NCI-H128 (cell line): ENCODE results near the gene POLR1C.
"Not testable (repeated sequence)": the region's sequence is repeated elsewhere in the genome, so short reads cannot be mapped to it uniquely, and the experiment has no call there.

ENCODE experiments used
- DNase-seq: peaks from one replicate; lab custom pipeline; 2025; ENCODE audit not compliant: unreplicated experiment; lab: John Stamatoyannopoulos, UW

The POLR1C gene

GRCh38 chr6:43509984-43510826 lies 6.7 kb upstream of the POLR1C start, which contains the start of gene LRRC73:
Gene LRRC73 (minus strand): TSS chr6:43510346. CDS start chr6:43509785, 561 bp downstream.
- peak; percentile 46 for DNase-seq

DNA sequence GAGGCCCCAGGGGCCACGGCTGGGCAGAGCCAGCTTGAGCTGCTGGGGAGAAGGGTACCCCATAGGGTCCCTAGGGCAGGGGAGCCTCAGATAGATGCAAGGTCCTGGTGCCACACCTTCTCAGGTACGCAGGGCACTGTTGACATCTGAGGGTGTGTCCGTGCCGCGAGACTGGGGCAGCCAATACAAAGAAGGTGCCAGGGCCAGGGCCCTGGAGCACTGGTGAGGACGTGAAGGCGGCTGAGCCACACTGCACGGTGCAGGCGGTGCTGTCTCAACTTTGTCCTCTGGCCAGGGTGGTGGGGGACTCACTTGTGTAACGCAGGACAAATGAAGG lies 6.1 kb upstream of the POLR1C start:
- DNase-seq, result no peak

DNA sequence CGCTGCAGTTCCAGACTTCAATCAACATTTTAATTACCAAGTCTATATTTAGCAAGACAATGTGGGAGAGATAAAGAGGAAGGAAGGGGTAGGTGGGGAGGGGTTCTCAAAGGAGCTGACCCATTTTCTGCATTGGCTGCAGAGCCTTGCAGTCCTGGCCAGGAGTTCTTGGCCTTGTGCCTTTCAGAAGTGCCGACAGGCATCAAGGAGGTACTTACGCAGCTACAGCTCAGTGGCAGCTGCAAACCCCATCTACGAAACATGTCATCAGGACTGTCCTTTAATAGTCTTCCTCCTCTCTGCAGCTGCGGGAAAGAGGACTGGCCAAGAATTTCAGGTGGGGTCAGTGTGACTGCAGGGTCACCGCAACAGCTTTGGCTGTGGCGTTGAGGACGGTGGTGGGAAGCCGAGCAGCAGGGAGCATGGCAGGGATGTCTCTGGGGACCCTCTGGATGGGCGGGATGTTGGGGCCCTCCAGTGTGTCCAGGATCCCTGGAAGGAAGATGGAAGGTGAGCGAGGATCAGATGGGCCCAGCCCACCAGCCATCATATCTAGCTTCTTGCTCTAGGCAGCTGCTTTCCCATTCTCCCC lies 5.0 kb upstream of the POLR1C start:
- DNase-seq, result no peak

GRCh38 chr6:43515808-43516207 lies 1.1 kb upstream of the POLR1C start:
- no peak for DNase-seq

DNA sequence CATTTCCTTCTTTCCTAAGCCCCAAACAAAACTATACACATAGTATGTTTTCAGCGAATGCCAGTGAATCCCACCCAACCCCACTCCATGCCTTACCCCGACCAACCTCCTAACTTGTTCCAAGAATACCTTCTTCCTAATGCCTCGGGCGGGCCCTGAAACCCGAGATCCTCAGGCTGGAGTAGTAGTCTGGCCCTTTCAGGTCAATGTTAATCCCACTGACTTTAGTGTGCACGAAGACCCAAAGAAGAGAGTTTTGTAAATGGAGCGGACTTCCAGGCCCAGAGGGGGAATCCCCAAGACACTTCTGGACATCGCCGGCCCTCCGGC lies 557 bp upstream of the POLR1C start:
- no peak for DNase-seq

GRCh38 chr6:43517505-43518357 lies 842 bp downstream of the POLR1C start:
- no peak for DNase-seq

DNA sequence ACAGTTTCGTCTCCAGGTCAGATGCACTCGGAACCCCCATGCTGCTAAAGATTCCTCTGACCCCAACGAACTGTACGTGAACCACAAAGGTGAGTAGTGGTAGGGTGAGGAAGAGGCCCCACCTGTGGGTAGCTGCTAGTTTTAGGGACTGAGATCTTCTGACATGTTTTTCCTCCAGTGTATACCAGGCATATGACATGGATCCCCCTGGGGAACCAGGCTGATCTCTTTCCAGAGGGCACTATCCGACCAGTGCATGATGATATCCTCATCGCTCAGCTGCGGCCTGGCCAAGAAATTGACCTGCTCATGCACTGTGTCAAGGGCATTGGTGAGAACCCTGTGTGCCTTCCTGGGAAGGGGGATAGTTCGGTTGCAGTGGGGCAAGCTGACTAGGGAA lies 3.2 kb downstream of the POLR1C start:
- DNase-seq, result no peak

DNA sequence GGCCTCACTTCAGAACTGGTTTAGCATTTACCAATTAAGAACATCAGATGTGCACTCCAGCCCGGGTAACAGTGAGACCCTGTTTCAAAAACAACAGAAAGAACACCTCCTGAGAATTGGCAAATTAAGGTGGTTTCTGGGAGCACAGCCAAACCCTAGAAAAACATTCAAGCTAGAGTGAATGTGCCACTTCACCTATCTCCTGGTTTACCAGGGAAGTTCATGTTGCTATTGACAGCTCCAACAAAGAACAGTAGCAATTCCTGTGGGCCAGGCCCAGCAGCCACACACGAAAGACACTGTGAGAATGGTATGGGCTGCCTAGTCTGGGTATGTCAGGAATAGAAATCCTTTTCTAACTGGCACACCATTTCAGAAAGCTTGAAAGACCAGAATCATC lies 4.9 kb downstream of the POLR1C start:
- DNase-seq, result no peak

GRCh38 chr6:43522547-43523261 lies 5.8 kb downstream of the POLR1C start:
- no peak for DNase-seq

- no peak for DNase-seq
Measured at GRCh38 chr6:43523284-43523683, 6.4 kb downstream of the POLR1C start.

DNA sequence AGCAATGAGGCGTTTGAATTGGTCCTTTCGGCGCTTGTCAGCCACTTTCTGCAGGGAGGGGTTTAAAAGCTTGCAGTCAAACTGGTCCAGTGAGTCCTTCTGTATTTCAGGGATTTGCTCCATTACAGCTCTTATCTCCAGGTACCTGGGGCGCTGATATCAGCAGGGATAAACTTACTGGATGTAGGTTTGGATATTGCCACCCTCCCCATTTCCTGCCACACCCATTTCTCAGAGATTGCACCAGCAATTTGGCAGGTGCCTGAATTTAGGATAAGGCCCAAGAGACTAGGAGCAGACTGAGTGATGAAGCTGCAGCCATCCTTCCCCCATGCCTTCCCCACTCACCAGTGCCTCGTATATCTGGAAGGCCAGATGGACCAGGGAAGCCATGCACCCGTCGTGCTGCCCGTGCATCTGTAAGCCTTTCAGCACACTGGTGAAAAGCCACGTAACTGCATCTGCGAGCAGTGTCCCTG lies 7.6 kb downstream of the POLR1C start:
- DNase-seq, result no peak

DNA sequence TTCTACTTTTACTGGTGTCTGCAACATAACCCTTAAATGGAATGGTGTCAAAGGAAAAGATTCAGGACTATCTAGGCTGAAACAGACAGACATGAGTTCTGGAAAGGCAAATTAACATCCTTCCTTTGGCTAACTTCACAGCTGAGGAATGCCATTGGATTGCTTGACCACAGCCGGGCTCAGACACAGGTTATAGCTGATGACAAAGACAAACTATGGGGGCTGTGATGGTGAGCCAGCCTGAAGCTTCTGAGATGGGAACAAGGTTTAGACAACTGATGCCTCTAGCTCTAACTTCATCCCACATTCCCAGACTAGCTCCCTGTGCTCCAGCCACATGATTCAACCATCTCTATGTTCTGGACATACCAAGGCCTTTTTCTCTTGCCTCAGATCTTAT lies 15.3 kb downstream of the POLR1C start:
- no peak for DNase-seq

DNA sequence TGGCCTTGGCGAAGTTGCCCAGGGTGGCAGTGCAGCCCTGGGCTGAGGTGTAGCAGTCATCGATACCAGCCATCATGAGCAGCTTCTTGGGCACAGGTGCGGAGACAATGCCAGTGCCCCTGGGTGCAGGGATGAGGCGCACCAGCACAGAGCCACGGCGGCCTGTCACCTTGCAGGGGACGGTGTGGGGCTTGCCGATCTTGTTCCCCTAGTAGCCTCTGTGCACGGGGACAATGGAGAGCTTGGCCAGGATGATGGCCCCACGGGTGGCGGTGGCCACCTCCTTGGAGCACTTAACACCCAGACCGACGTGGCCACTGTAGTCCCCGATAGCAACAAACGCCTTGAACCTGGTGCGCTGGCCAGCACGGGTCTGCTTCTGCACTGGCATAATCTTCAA lies 22.1 kb downstream of the POLR1C start:
- DNase-seq, result not testable (repeated sequence)

DNA sequence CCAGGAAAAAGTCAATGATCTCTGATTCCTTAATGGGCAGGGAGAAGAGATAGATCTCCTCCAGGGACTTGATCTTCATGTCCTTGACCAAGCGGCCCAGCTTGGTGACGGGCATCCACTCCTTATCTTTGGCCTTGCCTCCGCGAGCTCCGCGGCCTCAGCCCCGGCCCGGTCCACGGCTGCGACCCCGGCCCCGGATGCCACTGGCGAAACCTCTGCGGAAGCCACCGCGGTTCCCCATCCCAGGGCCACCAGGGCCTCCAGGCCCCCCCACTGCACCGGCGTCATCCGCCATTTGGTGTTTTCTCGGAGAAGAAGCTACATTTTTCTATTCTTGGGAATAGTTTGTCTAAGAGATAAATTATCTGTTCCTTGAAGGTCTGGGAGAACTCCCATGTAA lies 22.5 kb downstream of the POLR1C start:
- DNase-seq, result not testable (repeated sequence)

DNA sequence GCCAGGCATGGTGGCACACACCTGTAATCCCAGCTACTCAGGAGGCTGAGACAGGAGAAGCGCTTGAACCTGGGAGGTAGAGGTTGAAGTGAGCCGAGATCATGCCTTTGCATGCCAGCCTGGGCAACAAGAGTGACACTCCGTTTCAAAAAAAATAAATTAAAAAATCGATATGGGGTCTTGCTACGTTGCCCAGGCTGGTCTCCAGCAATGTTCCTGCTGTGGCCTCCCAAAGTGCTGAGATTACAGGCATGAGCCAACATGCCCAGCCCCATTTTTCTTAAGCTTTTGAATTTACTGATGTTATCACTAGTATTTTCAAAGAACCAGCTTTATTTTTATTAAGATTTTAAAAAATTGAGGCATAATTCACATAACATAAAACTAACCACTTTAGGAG lies 23.6 kb downstream of the POLR1C start:
- no peak for DNase-seq

- DNase-seq, result no peak
Measured at GRCh38 chr6:43541774-43542471, 25.0 kb downstream of the POLR1C start.

- no peak for DNase-seq
Measured at GRCh38 chr6:43544461-43544860, 27.6 kb downstream of the POLR1C start.

DNA sequence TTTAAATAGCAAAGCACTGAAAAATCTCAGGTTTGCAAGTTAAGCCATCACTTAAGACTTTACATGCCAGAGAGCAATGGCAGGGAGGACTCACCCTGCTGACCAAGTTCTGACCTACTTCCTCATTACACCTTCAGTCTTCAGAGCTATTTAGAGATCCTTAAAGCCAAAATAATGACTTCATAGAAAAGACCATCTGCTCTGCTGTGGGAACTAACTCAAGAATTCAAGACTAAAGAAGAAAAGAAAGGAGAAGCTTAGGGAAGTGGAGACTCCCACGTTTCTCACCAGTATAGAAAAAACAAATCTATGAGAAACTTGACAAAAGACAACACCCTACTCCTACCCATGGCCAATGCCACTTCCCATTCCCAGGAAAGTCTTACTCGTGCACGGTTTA lies 30.3 kb downstream of the POLR1C start:
- DNase-seq, result no peak

GRCh38 chr6:43557620-43558019 lies 40.7 kb downstream of the POLR1C start:
- DNase-seq, result not testable (repeated sequence)

GRCh38 chr6:43559328-43559727 lies 42.4 kb downstream of the POLR1C start:
- DNase-seq, result no peak
